ENCODE data around the gene COX6A1.
A peak's percentile ranks its signal among the peaks of the same experiment; 100 is the strongest.
"Not testable (repeated sequence)": the region's sequence is repeated elsewhere in the genome, so short reads cannot be mapped to it uniquely, and the experiment has no call there.

The COX6A1 gene

DNA sequence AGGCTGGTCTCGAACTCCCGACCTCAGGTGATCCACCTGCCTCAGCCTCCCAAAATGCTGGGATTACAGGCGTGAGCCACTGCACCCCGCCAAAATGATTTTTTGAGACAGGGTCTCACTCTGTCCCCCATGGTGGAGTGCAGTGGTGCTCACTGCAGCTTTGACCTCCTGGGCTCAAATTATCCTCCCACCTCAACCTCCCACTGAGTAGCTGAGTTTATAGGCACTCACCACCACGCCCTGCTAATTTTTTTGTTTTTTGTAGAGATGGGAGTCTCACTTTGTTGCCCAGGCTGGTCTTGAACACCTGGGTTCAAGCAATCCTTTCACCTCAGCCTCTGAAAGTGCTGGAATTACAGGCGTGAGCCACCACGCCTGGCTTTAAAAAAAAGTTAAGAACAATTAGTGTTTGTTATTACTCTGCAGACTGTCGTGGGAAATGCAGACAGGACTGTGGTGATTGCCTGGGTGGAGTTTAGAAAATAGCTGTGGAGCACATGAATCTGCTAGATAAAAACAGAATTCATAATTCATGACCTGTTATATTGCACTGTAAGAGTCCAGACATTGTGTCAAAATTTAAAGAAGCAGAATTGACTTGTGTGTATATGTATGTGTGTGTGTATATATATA lies 9.2 kb upstream of the COX6A1 start:
- DNase-seq (ENCODE audit: low spot score), result no peak

GRCh38 chr12:120429368-120429767 lies 8.5 kb upstream of the COX6A1 start:
- DNase-seq (ENCODE audit: low spot score), result no peak

DNA sequence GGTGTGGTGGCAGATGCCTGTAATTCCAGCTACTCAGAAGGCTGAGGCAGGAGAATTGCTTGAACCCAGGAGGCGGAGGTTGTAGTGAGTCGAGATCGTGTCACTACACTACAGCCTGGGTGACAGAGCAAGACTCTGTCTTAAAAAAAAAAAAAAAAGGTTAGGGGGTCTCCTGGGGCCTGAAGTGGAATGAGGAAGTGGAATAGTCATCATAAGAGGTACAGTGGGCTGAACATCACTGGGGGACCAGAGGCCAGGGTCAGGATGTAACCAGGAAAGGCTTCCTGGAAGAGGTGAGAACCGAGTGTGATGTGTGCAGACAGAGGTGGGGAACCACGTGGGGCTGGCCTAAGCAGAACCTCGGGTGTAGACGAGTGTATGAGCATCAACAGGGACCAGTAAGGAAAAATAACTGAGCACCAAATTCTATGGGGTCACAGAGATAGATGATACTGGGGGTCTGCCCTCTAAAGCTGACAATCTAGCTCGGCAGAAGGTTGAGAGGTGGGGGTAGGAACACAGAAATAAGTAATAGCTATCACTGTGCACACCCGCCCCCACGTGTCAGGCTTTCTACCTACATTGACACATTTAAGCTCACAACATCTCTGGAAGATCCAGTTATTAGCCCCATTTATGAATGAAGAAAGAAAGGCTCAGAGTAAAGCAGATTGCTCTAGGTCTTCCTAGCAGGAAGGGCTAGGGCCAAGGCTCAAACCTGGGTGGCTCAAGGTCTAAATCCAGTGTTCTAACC lies 5.0 kb upstream of the COX6A1 start:
- no peak for DNase-seq (ENCODE audit: low spot score)

DNA sequence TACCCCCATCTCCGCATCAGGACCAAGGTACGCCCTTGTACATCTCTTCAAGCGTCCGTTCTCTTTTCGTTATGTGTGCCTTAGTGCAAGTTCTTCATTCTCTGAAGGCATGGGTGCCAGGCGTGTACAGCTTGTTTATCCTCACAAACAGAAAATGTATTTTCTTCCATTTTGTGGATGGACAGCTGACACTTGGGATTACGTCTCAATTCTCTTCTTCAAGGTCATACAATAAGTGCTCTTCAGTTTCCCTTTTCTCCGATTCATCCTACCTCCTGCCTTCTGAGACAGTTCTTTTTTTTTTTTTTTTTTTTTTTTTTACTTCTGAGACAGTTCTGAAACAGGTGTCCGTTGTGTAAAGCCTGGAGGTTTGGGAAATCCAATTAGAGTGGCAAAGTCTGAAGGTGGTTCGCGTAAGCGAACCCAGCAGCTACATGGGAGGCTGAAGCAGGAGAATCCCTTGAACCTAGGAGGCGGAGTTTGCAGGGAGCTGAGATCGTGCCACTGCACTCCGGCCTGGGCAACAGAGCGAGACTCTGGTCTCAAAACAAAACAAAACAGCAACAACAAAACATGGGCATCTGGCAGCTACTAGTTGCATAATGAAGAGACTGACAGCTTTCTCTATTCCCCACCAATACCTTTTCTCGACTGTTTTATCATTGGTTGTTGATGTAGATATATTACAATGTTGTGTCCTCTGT lies 734 bp downstream of the COX6A1 start:
- no peak for DNase-seq (ENCODE audit: low spot score)

DNA sequence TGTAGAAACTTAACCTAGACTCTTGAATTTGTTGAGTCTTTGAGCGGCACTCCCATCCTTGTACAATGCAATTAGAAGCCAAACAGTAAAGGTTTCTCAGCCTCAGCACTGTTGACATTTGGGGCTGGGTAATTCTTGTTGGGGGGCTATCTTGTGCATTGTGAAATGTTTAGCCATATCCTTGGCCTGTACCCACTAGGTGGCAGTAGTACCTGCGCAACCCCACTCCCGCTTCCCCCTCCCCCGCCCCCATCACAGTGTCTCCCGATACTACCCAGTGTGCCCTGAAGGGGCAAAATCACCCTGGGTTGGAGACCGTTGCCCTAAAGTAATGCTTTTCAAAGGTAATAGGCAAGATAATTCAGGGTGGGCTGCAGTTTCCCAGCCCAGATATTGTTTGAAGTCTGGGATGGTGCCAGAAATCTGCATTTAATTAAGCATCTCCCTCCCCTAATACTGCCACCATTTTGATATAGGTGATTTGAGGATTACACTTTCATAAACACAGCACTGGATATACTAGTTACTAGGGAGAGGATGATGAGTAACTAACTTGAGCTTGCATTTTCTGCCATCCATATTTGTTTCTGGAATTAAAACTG lies 1.8 kb downstream of the COX6A1 start:
- DNase-seq (ENCODE audit: low spot score), result peak; percentile 82

- DNase-seq (ENCODE audit: low spot score), result no peak
Measured at GRCh38 chr12:120444676-120445075, 6.8 kb downstream of the COX6A1 start.

DNA sequence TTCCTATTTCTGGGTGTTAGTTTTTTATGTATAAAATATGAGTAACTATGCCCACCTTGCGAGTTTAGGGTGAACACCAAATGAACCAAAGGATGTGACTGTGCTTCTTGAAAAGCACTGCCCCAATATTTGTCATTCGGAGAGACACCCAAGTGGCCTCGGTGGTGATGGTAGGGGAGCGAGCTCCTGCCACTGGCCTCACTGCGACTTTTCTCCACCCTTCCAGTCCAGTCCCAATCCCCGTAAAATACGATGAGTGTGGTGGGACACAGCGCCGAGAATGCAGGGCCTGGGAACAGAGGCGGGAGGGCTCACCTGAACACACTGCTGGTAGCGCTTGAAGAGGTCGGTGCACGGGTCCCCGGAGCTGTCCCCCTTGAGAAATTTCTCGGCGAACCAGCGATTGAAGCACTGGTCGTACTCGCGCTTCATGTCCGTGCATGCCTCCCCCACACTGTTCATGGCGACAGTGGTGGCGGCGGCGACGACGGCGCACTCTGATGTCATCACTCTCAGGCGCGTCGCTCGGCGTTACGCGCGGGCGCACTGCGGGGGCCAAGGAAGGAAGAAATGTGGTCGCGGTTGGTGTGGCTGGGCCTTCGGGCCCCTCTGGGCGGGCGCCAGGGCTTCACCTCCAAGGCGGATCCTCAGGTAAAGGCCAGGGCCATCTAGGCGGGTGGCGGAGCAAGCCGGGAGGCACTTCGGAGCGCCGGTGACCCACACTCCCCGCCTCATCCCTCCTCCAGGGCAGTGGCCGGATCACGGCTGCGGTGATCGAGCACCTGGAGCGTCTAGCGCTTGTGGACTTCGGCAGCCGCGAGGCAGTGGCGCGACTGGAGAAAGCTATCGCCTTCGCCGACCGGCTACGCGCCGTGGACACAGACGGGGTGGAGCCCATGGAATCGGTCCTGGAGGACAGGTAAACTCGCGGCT lies 8.3 kb downstream of the COX6A1 start, which contains the start of the genes GATC and TRIAP1:
GATC (plus strand) TSS at position 534 of the 933 bp plus-strand sequence; CDS start at position 571, 37 bp downstream.
TRIAP1 (minus strand) TSS at position 474 of the 933 bp plus-strand sequence; CDS start at position 462, 12 bp downstream.
- peak; percentile 76 for DNase-seq (ENCODE audit: low spot score)

DNA sequence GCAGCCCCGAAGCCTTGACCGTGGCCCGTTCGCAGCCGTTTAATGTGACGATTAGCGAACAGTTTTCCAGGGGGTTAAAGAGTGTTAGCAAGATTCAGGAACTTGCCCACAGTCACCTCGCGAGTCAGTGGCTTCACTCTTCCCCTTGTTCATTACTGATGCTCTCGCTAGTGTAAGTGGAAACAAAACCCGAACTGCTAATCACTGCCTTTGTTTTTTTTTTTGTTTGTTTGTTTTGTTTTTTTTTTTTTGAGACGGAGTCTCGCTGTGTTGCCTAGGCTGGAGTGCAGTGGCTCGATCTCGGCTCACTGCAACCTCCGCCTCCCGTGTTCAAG lies 8.9 kb downstream of the COX6A1 start:
- DNase-seq (ENCODE audit: low spot score), result not testable (repeated sequence)

DNA sequence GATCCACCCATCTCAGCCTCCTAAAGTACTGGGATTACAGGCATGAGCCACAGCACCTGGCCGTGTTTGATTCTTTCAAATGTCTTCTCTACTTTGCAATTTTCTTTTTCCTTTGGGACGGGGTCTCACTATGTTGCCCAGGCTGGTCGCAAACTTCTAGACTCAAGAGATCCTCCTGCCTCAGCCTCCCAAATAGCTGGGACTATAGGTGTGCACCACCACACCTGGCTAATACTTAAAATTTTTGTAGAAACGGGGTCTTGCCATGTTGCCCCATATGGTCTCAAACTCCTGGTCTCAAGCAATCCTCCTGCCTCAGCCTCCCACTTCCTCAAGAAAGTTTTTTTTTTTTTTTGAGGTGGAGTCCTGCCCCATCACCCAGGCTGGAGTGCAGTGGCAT lies 10.1 kb downstream of the COX6A1 start:
- DNase-seq (ENCODE audit: low spot score), result no peak

DNA sequence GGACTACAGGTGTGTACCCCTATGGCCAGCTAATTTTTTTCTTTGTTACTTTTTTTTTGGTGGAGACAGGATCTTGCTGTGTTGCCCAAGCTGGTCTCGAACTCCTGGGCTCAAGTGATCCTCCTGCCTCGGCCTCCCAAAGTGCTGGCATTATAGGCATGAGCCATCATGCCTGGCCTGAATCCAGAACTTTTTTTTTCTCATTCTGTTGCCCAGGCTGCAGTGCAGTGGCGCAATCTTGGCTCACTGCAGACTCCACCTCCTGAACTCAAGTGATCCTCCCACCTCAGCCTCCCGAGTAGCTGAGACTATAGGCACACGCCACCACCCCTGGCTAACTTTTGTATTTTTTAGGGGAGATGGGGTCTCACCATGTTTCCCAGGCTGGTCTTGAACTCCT lies 14.6 kb downstream of the COX6A1 start:
- DNase-seq (ENCODE audit: low spot score), result not testable (repeated sequence)

- DNase-seq (ENCODE audit: low spot score), result no peak
Measured at GRCh38 chr12:120453060-120453750, 15.3 kb downstream of the COX6A1 start.

DNA sequence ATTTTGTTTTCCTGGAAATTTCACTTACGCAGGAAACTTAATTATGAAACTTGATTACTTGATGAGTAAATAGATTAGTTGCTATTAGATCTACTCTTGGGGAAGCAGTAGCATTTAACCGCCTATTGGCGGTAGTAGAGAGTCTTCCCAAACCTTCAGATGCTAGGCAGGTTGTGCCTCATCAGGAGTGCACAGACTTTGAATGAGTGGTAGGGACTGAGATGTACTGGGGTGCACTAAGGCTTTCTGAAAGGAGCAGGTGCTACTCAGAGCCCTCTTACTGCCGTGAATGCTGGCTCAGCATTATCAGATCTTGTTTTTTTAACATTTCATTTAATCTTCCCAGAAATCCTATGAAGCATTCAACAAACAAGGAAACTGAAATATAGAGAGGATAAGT lies 16.1 kb downstream of the COX6A1 start:
- peak; percentile 42 for DNase-seq (ENCODE audit: low spot score)

DNA sequence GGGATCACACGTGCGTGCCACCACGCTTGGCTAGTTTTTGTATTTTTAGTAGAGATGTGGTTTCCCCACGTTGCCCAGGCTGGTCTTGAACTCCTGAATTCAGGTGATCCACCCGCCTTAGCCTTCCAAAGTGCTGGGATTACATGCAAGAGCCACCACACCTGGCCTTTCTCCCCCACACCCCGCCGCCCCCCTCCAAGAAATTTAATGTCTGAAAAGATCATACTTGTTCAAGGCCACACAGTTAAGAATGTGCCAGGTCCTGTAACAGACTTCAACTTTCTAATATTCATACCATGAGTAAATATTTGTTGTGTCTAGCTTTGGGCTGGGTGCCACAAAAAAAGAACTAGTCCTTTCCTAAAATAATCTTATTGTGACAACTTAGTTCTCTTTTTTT lies 17.4 kb downstream of the COX6A1 start:
- DNase-seq (ENCODE audit: low spot score), result no peak

DNA sequence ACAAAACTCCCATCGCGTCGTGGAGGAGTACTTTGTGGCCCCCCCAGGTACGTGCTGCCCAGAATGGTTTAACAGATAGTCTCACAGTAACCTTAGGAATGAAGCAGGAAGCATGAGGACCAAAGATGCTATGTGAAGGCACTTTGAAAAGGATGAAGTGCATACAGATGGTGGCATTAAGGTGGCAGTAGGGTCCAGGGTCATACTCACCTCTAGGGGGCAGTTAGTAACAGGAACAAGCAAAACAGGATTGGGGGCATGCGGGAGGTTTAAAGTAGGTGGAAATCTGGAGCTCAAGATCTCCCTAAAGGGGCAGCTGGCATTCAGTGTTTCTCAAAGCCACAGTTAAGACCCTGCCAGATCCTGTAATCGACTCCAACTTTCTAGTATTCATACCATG lies 19.2 kb downstream of the COX6A1 start:
- no peak for DNase-seq (ENCODE audit: low spot score)

DNA sequence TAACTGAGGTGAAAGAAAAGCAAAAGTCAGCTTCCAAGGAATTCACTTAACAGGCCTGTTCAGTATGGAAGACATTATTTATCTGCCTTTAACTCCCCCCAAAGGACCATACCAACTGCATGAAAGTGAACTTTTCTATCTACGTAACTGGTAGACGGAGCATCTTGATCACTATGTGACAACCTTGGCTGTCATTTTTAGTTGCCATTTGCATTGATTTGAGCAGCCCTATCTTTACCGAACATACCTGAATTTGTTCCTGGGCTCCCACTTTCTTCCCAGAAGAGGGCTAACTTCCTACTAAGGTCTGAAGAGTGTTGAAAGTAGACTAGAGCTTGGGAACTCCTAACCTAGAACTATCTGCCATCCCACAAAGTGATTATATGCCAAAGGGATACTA lies 22.2 kb downstream of the COX6A1 start:
- DNase-seq (ENCODE audit: low spot score), result no peak

DNA sequence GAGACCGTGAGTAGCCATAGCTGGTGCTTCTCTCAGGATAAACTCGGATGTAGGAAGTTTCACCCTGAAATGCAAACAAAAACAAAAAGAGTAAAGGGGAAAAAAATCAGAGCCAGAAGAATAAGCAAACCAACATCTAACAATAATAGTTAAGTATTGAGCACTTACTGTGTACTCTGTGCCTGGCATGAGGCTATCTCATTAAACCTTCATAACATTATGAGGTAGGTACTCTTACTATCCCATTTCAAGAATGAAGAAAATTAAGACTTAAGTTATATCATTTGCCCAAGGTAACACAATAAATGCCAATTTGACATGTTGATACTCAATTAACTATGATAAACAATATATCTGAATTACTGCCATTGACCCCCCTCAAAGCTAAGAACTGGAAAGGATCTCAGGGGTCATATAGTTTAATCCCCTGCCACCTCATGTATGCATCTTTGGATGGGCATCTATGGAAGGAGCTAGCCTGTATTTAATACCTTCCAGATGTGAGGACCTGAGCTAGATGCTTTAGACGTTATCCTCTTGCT lies 24.3 kb downstream of the COX6A1 start:
- DNase-seq (ENCODE audit: low spot score), result no peak

DNA sequence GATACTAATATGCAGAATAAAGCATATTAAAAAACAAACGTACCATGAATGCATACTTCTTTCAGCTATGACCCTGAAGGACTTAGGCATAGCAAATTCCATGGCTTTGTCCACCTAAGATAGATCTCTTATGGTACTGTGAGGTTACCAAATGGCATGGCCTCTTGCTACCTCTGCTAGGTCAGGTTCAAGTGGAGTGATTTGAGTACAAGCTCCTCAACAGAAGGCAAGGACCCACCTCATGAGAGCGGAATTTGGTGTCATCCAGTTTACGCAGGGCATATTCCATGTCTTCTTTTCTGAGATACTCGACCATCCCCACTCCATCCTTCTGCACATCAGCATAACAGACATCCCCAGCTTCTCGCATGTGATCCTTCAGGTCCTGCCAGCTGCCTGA lies 25.8 kb downstream of the COX6A1 start:
- DNase-seq (ENCODE audit: low spot score), result no peak

DNA sequence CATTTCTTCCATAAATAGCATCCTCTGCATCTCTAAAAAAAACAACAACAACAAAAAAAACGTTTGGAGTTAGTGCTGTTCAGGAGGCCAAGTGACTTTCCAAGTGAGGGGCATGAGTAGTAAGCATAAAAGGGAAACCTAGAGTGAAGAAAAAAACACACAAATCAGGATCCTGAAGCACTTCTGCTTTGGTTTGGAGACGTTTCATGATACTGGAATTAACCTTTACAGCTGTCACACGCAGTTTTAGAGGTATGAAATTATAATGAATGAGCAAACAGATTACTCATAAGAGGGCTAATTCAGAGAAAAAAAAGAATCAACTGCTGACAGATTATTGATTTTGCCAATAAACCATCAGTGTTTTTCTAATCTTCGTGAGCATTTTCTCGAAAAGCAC lies 27.8 kb downstream of the COX6A1 start:
- no peak for DNase-seq (ENCODE audit: low spot score)

DNA sequence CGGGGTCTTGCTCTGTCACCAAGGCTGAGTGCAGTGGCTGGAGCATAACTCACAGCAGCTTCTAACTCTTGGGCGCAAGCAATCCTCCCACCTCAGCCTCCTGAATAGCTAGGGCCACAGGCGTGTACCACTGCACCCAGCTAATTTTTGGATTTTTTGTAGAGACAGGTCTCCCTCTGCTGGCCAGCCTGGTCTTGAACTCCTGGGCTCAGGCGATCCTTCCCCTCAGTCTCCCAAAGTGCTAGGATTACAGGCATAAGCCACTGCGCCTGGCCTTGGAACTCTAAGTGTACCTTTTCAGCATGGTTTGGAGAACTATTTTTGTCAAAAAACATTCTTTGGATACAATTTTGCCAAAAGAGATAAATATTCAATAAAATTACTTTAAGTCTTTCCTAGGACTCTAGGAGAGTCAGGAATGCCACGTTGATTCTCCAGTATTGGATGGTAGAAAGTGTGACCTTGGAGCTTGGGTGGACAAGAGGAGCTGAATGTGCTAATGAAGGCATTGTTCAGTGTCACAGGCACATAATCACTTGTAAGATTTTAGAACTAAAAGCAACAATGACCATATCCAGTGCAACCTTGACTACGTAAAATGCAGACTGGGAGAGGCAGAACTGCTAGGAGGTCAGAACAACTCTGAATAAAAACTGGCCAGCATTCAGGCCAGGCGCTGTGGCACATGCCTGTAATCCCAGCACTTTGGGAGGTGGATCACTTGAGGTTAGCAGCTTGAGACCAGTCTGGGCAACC lies 28.8 kb downstream of the COX6A1 start:
- DNase-seq (ENCODE audit: low spot score), result peak; percentile 27

- DNase-seq (ENCODE audit: low spot score), result no peak
Measured at GRCh38 chr12:120467439-120467838, 29.5 kb downstream of the COX6A1 start.

All from CD4-positive, alpha-beta T cell treated with Interleukin-6 at 100 ng/mL for 8 hours (primary cell).